HG03342 (cell line): ENCODE data around the gene CCDC9.
A peak's percentile ranks its signal among the peaks of the same experiment; 100 is the strongest.
"Not testable (repeated sequence)": the region's sequence is repeated elsewhere in the genome, so short reads cannot be mapped to it uniquely, and the experiment has no call there.

Experiments
- ATAC-seq: cut with Tn5 transposase; IDR thresholded peaks from one replicate; pipeline ENCODE4 v1.9.1; 2021; ENCODE audit warnings: mild to moderate bottlenecking, moderate library complexity; ENCODE audit not compliant: unreplicated experiment

The CCDC9 gene

GRCh38 chr19:47231215-47232054 is 24.9 kb upstream of the CCDC9 start:
- ATAC-seq: no peak

GRCh38 chr19:47232422-47233211 is 23.7 kb upstream of the CCDC9 start:
- ATAC-seq: no peak

GRCh38 chr19:47236072-47236675 is 20.2 kb upstream of the CCDC9 start:
- no peak for ATAC-seq

- ATAC-seq: no peak
These were observed 17.2 kb upstream of the CCDC9 start for GRCh38 chr19:47239152-47239551.

GRCh38 chr19:47239610-47240296 is 16.6 kb upstream of the CCDC9 start:
- no peak for ATAC-seq

GRCh38 chr19:47240556-47240955 is 15.8 kb upstream of the CCDC9 start:
- no peak for ATAC-seq

GRCh38 chr19:47240996-47241918 is 15.1 kb upstream of the CCDC9 start:
- no peak for ATAC-seq

GRCh38 chr19:47241919-47242577 is 14.3 kb upstream of the CCDC9 start:
- ATAC-seq: no peak

- no peak for ATAC-seq
These were observed 13.0 kb upstream of the CCDC9 start for GRCh38 chr19:47243364-47243775.

GRCh38 chr19:47243776-47244547 is 12.4 kb upstream of the CCDC9 start:
- peak; percentile 63 for ATAC-seq

GRCh38 chr19:47247308-47247990 is 8.9 kb upstream of the CCDC9 start:
- ATAC-seq: no peak

GRCh38 chr19:47253016-47253415 is 3.3 kb upstream of the CCDC9 start:
- not testable (repeated sequence) for ATAC-seq

- ATAC-seq: no peak
These were observed 2.9 kb upstream of the CCDC9 start for GRCh38 chr19:47253467-47253881.

- no peak for ATAC-seq
These were observed 2.4 kb upstream of the CCDC9 start for GRCh38 chr19:47253970-47254369.

- ATAC-seq: peak; percentile 71
These were observed 527 bp downstream of the CCDC9 start for GRCh38 chr19:47256693-47257410.

GRCh38 chr19:47257411-47258169 is 1.3 kb downstream of the CCDC9 start:
- peak; percentile 1 for ATAC-seq

GRCh38 chr19:47258434-47258833 is 2.1 kb downstream of the CCDC9 start:
- no peak for ATAC-seq
